GM12878 (cell line): ENCODE measurements around the gene DOCK1. TPM values are rescaled to one million over a fixed set of nuclear protein-coding genes. Genes with fewer than 3 reads are reported as not detected.

ENCODE experiments used
- ATAC-seq: fragments of 200-7000 bp; cut with Tn5 transposase; 3 replicates; pipeline ENCODE4 v1.9.1; 2020; ENCODE audit warnings: mild to moderate bottlenecking, moderate library complexity
- BruUV-seq: library from RNA; stranded (reverse); fragments of 400-500 nt; replicated peaks from 2 replicates; lab custom pipeline; 2021; lab: Mats Ljungman, UMichigan
- CTCF ChIA-PET: fragments of 300-600 bp; sonication (Branson Sonifier 250); formaldehyde crosslinking; extraction: SDS; loops from one replicate; lab custom pipeline; 2021; ENCODE audit warnings: inconsistent platforms; lab: Yijun Ruan, JAX
- POLR2A ChIA-PET: fragments of 350-600 bp; formaldehyde crosslinking; extraction: SDS; loops from one replicate; lab custom pipeline; 2021; ENCODE audit warnings: inconsistent platforms; lab: Charles Lee
- RAD21 ChIA-PET: fragments of 300-600 bp; sonication (Branson Sonifier 250); formaldehyde crosslinking; loops from one replicate; lab custom pipeline; 2023; ENCODE audit warnings: antibody characterized with exemption; ENCODE audit not compliant: unreplicated experiment; lab: Charles Lee
- SMC1A ChIA-PET: fragments of 300-600 bp; sonication (Branson Sonifier 250); formaldehyde crosslinking; loops from one replicate; lab custom pipeline; 2023; ENCODE audit not compliant: unreplicated experiment, uncharacterized antibody; lab: Charles Lee
- DNase-seq: peaks from one replicate; pipeline ENCODE4 v3.0.0-alpha.2; 2011; ENCODE audit warnings: low read depth, low spot score
- FAIRE-seq: peaks from 3 replicates; lab custom pipeline; 2011; peaks lifted over from hg19 to GRCh38; lab: Jason Lieb, UNC
- H2AFZ ChIP-seq: 2 replicates; pipeline ENCODE4 v1.6.0; 2011; ENCODE audit warnings: low read depth, low read length, control low read depth; ENCODE audit not compliant: control insufficient read depth
- H3K27ac ChIP-seq: 2 replicates; pipeline ENCODE4 v1.5.1; 2011; ENCODE audit warnings: control low read depth; ENCODE audit not compliant: control insufficient read depth, insufficient read depth
- H3K27me3 ChIP-seq, 2 experiments: replicated peaks in 1 of 2; 2 replicates each; pipeline versions ENCODE4 v1.6.0 to v1.6.1; 2011; ENCODE audit warnings: low read length in 1 of 2; ENCODE audit not compliant: control insufficient read depth in 2 of 2, insufficient read depth in 2 of 2
- H3K36me3 ChIP-seq, 2 experiments: 2 replicates each; pipeline ENCODE4 v1.5.1; 2011; ENCODE audit warnings: low read length in 1 of 2; ENCODE audit not compliant: control insufficient read depth in 2 of 2, insufficient read depth in 2 of 2
- H3K4me1 ChIP-seq: 2 replicates; pipeline ENCODE4 v1.6.1; 2011; ENCODE audit warnings: mild to moderate bottlenecking, low read length, moderate library complexity, mixed read lengths; ENCODE audit not compliant: control insufficient read depth, insufficient read depth
- H3K4me2 ChIP-seq: 2 replicates; pipeline ENCODE4 v1.6.0; 2011; ENCODE audit warnings: control low read depth; ENCODE audit not compliant: control insufficient read depth, insufficient read depth
- H3K4me3 ChIP-seq: fragments of 200-600 bp; sonication (generic); 2 replicates; pipeline ENCODE4 v1.5.1; 2016
- H3K79me2 ChIP-seq: 2 replicates; pipeline ENCODE4 v1.6.0; 2011; ENCODE audit warnings: low read length; ENCODE audit not compliant: control insufficient read depth, insufficient read depth
- H3K9ac ChIP-seq: 2 replicates; pipeline ENCODE4 v1.8.0; 2011; ENCODE audit warnings: low read length, control low read depth, mixed read lengths; ENCODE audit not compliant: control insufficient read depth, insufficient read depth
- H3K9me3 ChIP-seq: replicated peaks from 3 replicates; pipeline ENCODE4 v1.5.1; 2011; ENCODE audit warnings: mild to moderate bottlenecking, low read length; ENCODE audit not compliant: control insufficient read depth, insufficient read depth
- H4K20me1 ChIP-seq: 2 replicates; pipeline ENCODE4 v1.6.0; 2011; ENCODE audit not compliant: control insufficient read depth, insufficient read depth
- BACH1 ChIP-seq: fragments of 450-650 bp; IDR thresholded peaks from 2 replicates; pipeline ENCODE4 v1.6.1; 2017; ENCODE audit warnings: mild to moderate bottlenecking, borderline replicate concordance
- CBX3 ChIP-seq: fragments of 200-600 bp; sonication (generic); IDR thresholded peaks from 2 replicates; pipeline ENCODE4 v1.6.1; 2016; ENCODE audit warnings: low read depth, borderline replicate concordance
- LARP7 ChIP-seq: fragments of 450-650 bp; IDR thresholded peaks from 2 replicates; pipeline ENCODE4 v1.6.1; 2017; ENCODE audit warnings: mild to moderate bottlenecking
- SMAD5 ChIP-seq: IDR thresholded peaks from 2 replicates; pipeline ENCODE4 v1.6.1; 2016; ENCODE audit warnings: antibody characterized with exemption, low read depth
- TARDBP ChIP-seq: IDR thresholded peaks from 2 replicates; pipeline ENCODE4 v1.6.1; 2016; ENCODE audit warnings: borderline replicate concordance
- TCF7 ChIP-seq: IDR thresholded peaks from 2 replicates; pipeline ENCODE4 v1.6.1; 2014; ENCODE audit warnings: antibody characterized with exemption, borderline replicate concordance
- ZNF592 ChIP-seq: fragments of 450-650 bp; IDR thresholded peaks from 2 replicates; pipeline ENCODE4 v1.6.1; 2017; ENCODE audit warnings: mild to moderate bottlenecking, moderate library complexity
- WGBS: methylation state at CpG from one replicate; pipeline ENCODE4 v1.1.6; 2016; ENCODE audit warnings: low lambda C conversion rate; ENCODE audit not compliant: insufficient replicate concordance, insufficient coverage; ENCODE audit errors: missing lambda C conversion rate; 5-methylcytosine and 5-hydroxymethylcytosine counted together
- in situ Hi-C: fragments of 300-500 bp; cut with MboI; formaldehyde crosslinking; loops from 9 replicates; pipeline ENCODE4 v1.14.3; 2018; ENCODE audit warnings: mixed read lengths
- intact Hi-C: fragments of 100-400 bp; cut with micrococcal nuclease; formaldehyde crosslinking; loops from one replicate; pipeline ENCODE4 v1.14.2; 2022; ENCODE audit not compliant: unreplicated experiment
- polyA plus RNA-seq, 11 experiments: library from polyadenylated mRNA; depleted of rRNA in 4 of 11; unstranded in 6 of 11; stranded (reverse) in 5 of 11; fragments of >200 nt; fragmentation: Nextera tagmentation in 4 of 11; fragmentation: Illumina TruSeq in 1 of 11; extraction: Ambion mirVana in 4 of 11; extraction: Trizol in 1 of 11; gene quantifications; 1 replicate in 1 of 11; 2 replicates in 10 of 11; pipeline versions ENCODE4 v1.2.1 to v1.2.3, GENCODE V29; 2011 to 2016; ENCODE audit warnings: inconsistent platforms in 2 of 11, missing spikeins in 2 of 11, low read depth in 1 of 11
- total RNA-seq, 4 experiments: library from RNA; depleted of rRNA in 3 of 4; stranded (reverse); fragments of >200 nt in 3 of 4; fragmentation: Illumina TruSeq in 1 of 4; extraction: Trizol in 1 of 4; gene quantifications; 2 replicates each; pipeline versions ENCODE4 v1.2.1 to v1.2.3, GENCODE V29; 2013 to 2021

The DOCK1 gene
- total and polyA plus RNA-seq, 10 of the 15 experiments (the other 5 are each of a cell fraction or from before 2014, with no cell fraction given), result 0.05 to 0.18 TPM; not detected in 8

DNA sequence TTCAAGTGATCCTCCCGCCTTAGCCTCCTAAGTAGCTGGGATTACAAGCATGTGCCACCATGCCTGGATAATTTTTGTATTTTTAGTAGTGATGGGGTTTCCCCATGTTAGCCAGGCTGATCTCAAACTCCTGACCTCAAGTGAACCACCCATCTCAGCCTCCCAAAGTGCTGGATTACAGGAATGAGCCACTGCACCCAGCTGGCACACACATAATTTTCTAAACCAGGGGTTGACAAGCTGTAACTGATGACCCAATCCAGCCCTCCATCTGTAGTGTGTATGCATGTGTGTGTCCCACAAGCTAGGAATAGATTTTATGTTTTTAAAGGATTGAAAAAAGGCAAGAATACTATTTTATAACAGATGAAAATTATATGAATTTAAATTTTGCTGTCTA lies 417.1 kb downstream of the DOCK1 start:
- SMC1A ChIA-PET, result no interaction called here
- WGBS, result 0% methylated on average over 1 of the region's 1 CpG
- FAIRE-seq, result no peak
- CTCF ChIA-PET, result interaction anchor here (0.7 kb wide), 1 partner anchor 33 kb away, joined by 3 read pairs; no protein-coding TSS in a partner anchor
- H3K36me3 ChIP-seq, result no peaks in the 10 kb centered on the region
- TF ChIP-seq TARDBP (no peak), ZNF592 (no peak), TCF7 (no peak), LARP7 (no peak), SMAD5 (no peak), CBX3 (no peak), BACH1 (no peak)
- no peak overlapping the region for H2AFZ ChIP-seq
- no peak overlapping the region for H3K27ac ChIP-seq
- intact Hi-C loops (no loop called here), in situ Hi-C loops (no loop called here)
- no peak for ATAC-seq
- no peak overlapping the region for H3K4me3 ChIP-seq
- H4K20me1 ChIP-seq, result no peaks in the 10 kb centered on the region
- no peaks in the 10 kb centered on the region for H3K9me3 ChIP-seq
- no peak overlapping the region for H3K9ac ChIP-seq
- RAD21 ChIA-PET, result no interaction called here
- POLR2A ChIA-PET, result no interaction called here
- no peak for DNase-seq
- H3K27me3 ChIP-seq, result no peaks in the 10 kb centered on the region
- no TSS peak for BruUV-seq
- H3K4me1 ChIP-seq, result no peaks in the 10 kb centered on the region
- no peaks in the 10 kb centered on the region for H3K79me2 ChIP-seq
- no peak overlapping the region for H3K4me2 ChIP-seq
